ENCODE data around the gene ATG12.
"Not testable (repeated sequence)": the region's sequence is repeated elsewhere in the genome, so short reads cannot be mapped to it uniquely, and the experiment has no call there.

The ATG12 gene

GRCh38 chr5:115850744-115851416 lies 9.5 kb upstream of the ATG12 start:
- Mint-ChIP-seq H3K27ac (no peak overlapping the region), H3K27me3 (no peaks in the 10 kb centered on the region), H3K36me3 (peaks cover 20% of the 10 kb centered on the region), H3K4me3 (no peak overlapping the region), H3K4me1 (peaks cover 37% of the 10 kb centered on the region), H3K9me3 (peaks cover 10% of the 10 kb centered on the region)
- no peak for ATAC-seq

- Mint-ChIP-seq H3K4me1 (peaks cover 40% of the 10 kb centered on the region), H3K27ac (no peak overlapping the region), H3K36me3 (peaks cover 12% of the 10 kb centered on the region), H3K27me3 (no peaks in the 10 kb centered on the region), H3K4me3 (no peak overlapping the region), H3K9me3 (peaks cover 10% of the 10 kb centered on the region)
- ATAC-seq: no peak
Measured at GRCh38 chr5:115849258-115849798, 8.0 kb upstream of the ATG12 start.

- no peaks in the 10 kb centered on the region for H3K36me3 Mint-ChIP-seq
- no peak for ATAC-seq
- H3K27me3 Mint-ChIP-seq: no peaks in the 10 kb centered on the region
- H3K4me1 Mint-ChIP-seq: peaks cover 47% of the 10 kb centered on the region
- no peak overlapping the region for H3K4me3 Mint-ChIP-seq
- H3K27ac Mint-ChIP-seq: no peak overlapping the region
- H3K9me3 Mint-ChIP-seq: no peaks in the 10 kb centered on the region
Measured at GRCh38 chr5:115847290-115847689, 5.9 kb upstream of the ATG12 start.

- Mint-ChIP-seq H3K36me3 (no peaks in the 10 kb centered on the region), H3K9me3 (no peaks in the 10 kb centered on the region), H3K4me3 (no peak overlapping the region), H3K4me1 (peaks cover 51% of the 10 kb centered on the region), H3K27ac (no peak overlapping the region), H3K27me3 (no peaks in the 10 kb centered on the region)
- ATAC-seq: no peak
Measured at GRCh38 chr5:115844321-115844817, 3.0 kb upstream of the ATG12 start.

GRCh38 chr5:115843444-115844130 lies 2.2 kb upstream of the ATG12 start:
- no peak for ATAC-seq
- H3K4me1 Mint-ChIP-seq: peaks cover 51% of the 10 kb centered on the region
- H3K27ac Mint-ChIP-seq: peak overlapping the region; percentile 97
- no peaks in the 10 kb centered on the region for H3K9me3 Mint-ChIP-seq
- H3K4me3 Mint-ChIP-seq: no peak overlapping the region
- H3K36me3 Mint-ChIP-seq: no peaks in the 10 kb centered on the region
- no peaks in the 10 kb centered on the region for H3K27me3 Mint-ChIP-seq

GRCh38 chr5:115842952-115843351 lies 1.6 kb upstream of the ATG12 start:
- Mint-ChIP-seq H3K4me1 (peaks cover 51% of the 10 kb centered on the region), H3K36me3 (no peaks in the 10 kb centered on the region), H3K9me3 (no peaks in the 10 kb centered on the region), H3K27ac (peak overlapping the region; percentile 97), H3K27me3 (no peaks in the 10 kb centered on the region), H3K4me3 (peak overlapping the region; percentile 97)
- no peak for ATAC-seq

- peak overlapping the region; percentile 97 for H3K4me3 Mint-ChIP-seq
- ATAC-seq: peak; percentile 75
- peak overlapping the region; percentile 97 for H3K27ac Mint-ChIP-seq
- no peaks in the 10 kb centered on the region for H3K36me3 Mint-ChIP-seq
- no peaks in the 10 kb centered on the region for H3K27me3 Mint-ChIP-seq
- H3K9me3 Mint-ChIP-seq: no peaks in the 10 kb centered on the region
- H3K4me1 Mint-ChIP-seq: peaks cover 51% of the 10 kb centered on the region
Measured at GRCh38 chr5:115842089-115842935, 947 bp upstream of the ATG12 start.

GRCh38 chr5:115840873-115841272 lies 492 bp downstream of the ATG12 start:
- Mint-ChIP-seq H3K4me1 (peaks cover 51% of the 10 kb centered on the region), H3K27me3 (no peaks in the 10 kb centered on the region), H3K27ac (peak overlapping the region; percentile 97), H3K36me3 (peaks cover 6% of the 10 kb centered on the region), H3K4me3 (peak overlapping the region; percentile 97), H3K9me3 (no peaks in the 10 kb centered on the region)
- no peak for ATAC-seq

- Mint-ChIP-seq H3K4me1 (peaks cover 35% of the 10 kb centered on the region), H3K4me3 (peak overlapping the region; percentile 60), H3K27ac (peak overlapping the region; percentile 14), H3K9me3 (no peaks in the 10 kb centered on the region), H3K36me3 (peaks cover 22% of the 10 kb centered on the region), H3K27me3 (no peaks in the 10 kb centered on the region)
- ATAC-seq: no peak
Measured at GRCh38 chr5:115838885-115839518, 2.4 kb downstream of the ATG12 start.

GRCh38 chr5:115835481-115835880 lies 5.9 kb downstream of the ATG12 start:
- Mint-ChIP-seq H3K27me3 (no peaks in the 10 kb centered on the region), H3K36me3 (peaks cover 40% of the 10 kb centered on the region), H3K4me3 (no peak overlapping the region), H3K9me3 (no peaks in the 10 kb centered on the region), H3K4me1 (peaks cover 29% of the 10 kb centered on the region), H3K27ac (no peak overlapping the region)
- no peak for ATAC-seq

GRCh38 chr5:115831163-115831768 lies 10.1 kb downstream of the ATG12 start:
- Mint-ChIP-seq H3K27me3 (no peaks in the 10 kb centered on the region), H3K27ac (no peak overlapping the region), H3K4me1 (peaks cover 10% of the 10 kb centered on the region), H3K9me3 (no peaks in the 10 kb centered on the region), H3K36me3 (peaks cover 62% of the 10 kb centered on the region), H3K4me3 (no peak overlapping the region)
- ATAC-seq: no peak

- Mint-ChIP-seq H3K27me3 (no peaks in the 10 kb centered on the region), H3K4me3 (no peak overlapping the region), H3K36me3 (peaks cover 54% of the 10 kb centered on the region), H3K9me3 (peaks cover 4% of the 10 kb centered on the region), H3K4me1 (peaks cover 10% of the 10 kb centered on the region), H3K27ac (no peak overlapping the region)
- ATAC-seq: no peak
Measured at GRCh38 chr5:115829913-115830312, 11.5 kb downstream of the ATG12 start.

GRCh38 chr5:115825948-115826347 lies 15.4 kb downstream of the ATG12 start:
- Mint-ChIP-seq H3K27ac (no peak overlapping the region), H3K27me3 (peaks cover 4% of the 10 kb centered on the region), H3K9me3 (peaks cover 6% of the 10 kb centered on the region), H3K4me3 (no peak overlapping the region), H3K36me3 (peaks cover 31% of the 10 kb centered on the region), H3K4me1 (peaks cover 1% of the 10 kb centered on the region)
- ATAC-seq: no peak

- H3K9me3 Mint-ChIP-seq, ATAC-seq, H3K27ac Mint-ChIP-seq, H3K4me3 Mint-ChIP-seq, H3K4me1 Mint-ChIP-seq: not testable (repeated sequence)
- Mint-ChIP-seq H3K27me3 (peaks cover 14% of the 10 kb centered on the region), H3K36me3 (peaks cover 30% of the 10 kb centered on the region)
Measured at GRCh38 chr5:115824983-115825382, 16.4 kb downstream of the ATG12 start.
